Measurements from ENCODE around the gene EIF5B. TPM values are rescaled to one million over a fixed set of nuclear protein-coding genes. Genes with fewer than 3 reads are reported as not detected.
A peak's percentile ranks its signal among the peaks of the same experiment; 100 is the strongest.

The EIF5B gene
- total RNA-seq, 1 experiment from 2014 or later: 78.7 TPM

DNA sequence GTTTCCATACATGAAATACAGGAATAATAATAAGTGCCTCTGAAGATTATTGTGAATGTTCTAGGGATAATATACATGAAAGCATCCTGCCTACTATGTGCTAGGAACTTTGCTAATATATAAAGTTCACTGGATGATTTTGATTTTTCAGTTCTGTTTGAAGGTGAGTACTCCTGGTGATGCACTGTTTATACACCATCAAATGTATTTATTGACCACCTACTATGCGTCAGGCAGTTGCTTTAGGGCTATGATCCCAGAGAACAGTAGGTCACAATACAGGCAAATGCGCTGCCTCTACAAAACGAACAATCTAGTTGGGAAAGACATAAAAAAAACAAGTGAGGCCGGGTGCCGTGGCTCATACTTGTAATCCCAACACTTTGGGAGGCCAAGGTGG lies 11.8 kb upstream of the EIF5B start:
- H3K9me3 ChIP-seq (ENCODE audit: low read depth, low read length, poor library complexity, severe bottlenecking): no peaks in the 10 kb centered on the region
- BruUV-seq (replicated peaks): no TSS peak

DNA sequence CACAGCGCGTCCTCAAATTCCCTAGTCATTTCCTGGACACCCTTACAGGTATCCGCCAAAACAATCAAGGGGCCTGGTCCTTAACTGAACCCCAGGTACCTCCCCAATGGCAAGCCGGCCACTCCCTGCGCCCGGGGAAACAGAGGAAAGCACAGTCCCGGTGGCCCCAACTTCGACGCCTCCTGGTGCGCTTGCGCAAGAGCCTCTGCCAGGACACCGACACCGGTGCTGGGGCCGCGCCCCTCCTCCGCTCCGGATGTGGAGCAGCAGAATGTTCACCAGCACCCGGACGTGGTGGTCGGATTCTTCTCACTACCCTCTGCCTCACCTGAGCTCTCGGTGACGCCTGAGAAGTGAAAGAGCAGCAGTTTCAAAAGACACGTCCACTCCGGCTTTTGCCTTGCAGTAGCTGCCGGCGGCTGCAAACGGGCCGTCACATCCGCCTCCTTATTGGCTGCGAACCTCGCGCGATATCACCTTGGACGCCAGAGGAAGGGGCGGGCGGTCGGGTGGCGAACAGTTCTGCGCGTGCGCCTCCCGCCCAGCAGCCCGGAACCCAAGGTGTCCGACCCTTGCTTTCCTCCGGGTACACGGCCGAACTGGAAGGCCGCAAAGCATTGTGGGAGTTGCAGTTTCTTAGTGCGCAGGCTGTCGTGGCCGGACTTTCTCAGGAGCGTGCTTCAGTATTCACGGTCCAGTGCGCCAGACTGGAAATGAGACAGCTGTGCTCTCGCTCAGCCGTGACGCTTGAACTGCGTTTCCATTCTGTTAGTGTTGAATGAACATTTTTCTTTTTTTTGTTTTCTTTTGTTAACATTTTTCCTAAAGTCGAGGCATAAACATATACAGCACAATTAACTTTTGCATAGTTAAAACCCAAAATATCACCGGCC lies 1.0 kb upstream of the EIF5B start, which contains the start of gene TXNDC9:
TXNDC9 (minus strand) TSS at position 423 of the 893 bp plus-strand sequence. CDS start 3,123 bp downstream, outside the sequence.
- no peaks in the 10 kb centered on the region for H3K4me1 ChIP-seq (ENCODE audit: insufficient read depth, low read length, poor library complexity, severe bottlenecking)
- H3K27ac ChIP-seq (ENCODE audit: low read depth, low read length, poor library complexity, severe bottlenecking): peak within 1 kb of the TSS; percentile 86
- peak; percentile 99 for DNase-seq (ENCODE audit: low spot score)
- BruUV-seq (replicated peaks): TSS peak; percentile 74
- CTCF ChIA-PET: interaction anchor here (1.8 kb wide), 1 partner anchor 154 kb away, joined by 6 read pairs; the partner anchor contains the start of gene REV1
- intact Hi-C loops (cut with micrococcal nuclease; ENCODE audit: unreplicated experiment): loop anchor here (1.0 to 2.0 kb wide), 2 partner anchors 69 to 155 kb away; partner anchors contain the start of genes MITD1 and MRPL30
- no peak for TF ChIP-seq EZH2 (IDR thresholded peaks at IDR 0.05; ENCODE audit: borderline replicate concordance, low read depth, low read length, poor library complexity, severe bottlenecking)
- TF ChIP-seq, protein P1, sequence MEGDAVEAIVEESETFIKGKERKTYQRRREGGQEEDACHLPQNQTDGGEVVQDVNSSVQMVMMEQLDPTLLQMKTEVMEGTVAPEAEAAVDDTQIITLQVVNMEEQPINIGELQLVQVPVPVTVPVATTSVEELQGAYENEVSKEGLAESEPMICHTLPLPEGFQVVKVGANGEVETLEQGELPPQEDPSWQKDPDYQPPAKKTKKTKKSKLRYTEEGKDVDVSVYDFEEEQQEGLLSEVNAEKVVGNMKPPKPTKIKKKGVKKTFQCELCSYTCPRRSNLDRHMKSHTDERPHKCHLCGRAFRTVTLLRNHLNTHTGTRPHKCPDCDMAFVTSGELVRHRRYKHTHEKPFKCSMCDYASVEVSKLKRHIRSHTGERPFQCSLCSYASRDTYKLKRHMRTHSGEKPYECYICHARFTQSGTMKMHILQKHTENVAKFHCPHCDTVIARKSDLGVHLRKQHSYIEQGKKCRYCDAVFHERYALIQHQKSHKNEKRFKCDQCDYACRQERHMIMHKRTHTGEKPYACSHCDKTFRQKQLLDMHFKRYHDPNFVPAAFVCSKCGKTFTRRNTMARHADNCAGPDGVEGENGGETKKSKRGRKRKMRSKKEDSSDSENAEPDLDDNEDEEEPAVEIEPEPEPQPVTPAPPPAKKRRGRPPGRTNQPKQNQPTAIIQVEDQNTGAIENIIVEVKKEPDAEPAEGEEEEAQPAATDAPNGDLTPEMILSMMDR (conservative IDR thresholded peaks at IDR 0.05; ENCODE audit: low read depth, low read length): no peak
- POLR2A ChIA-PET (ENCODE audit: low non-redundant PET): no interaction called here
- no peaks in the 10 kb centered on the region for H3K9me3 ChIP-seq (ENCODE audit: low read depth, low read length, poor library complexity, severe bottlenecking)
- no peaks in the 10 kb centered on the region for H3K27me3 ChIP-seq (replicated peaks; ENCODE audit: insufficient read depth, low read depth, low read length, poor library complexity)
- H3K4me3 ChIP-seq (ENCODE audit: low read depth, low read length, poor library complexity, severe bottlenecking): peak within 1 kb of the TSS; percentile 71
- peaks cover 19% of the 10 kb centered on the region for H3K36me3 ChIP-seq (ENCODE audit: insufficient read depth, low read length, poor library complexity, severe bottlenecking)

More for the DNA sequence above, 11.8 kb upstream of the EIF5B start:
- TF ChIP-seq, protein P1 (conservative IDR thresholded peaks at IDR 0.05; ENCODE audit: low read depth, low read length): no peak
- TF ChIP-seq EZH2 (IDR thresholded peaks at IDR 0.05; ENCODE audit: borderline replicate concordance, low read depth, low read length, poor library complexity, severe bottlenecking): no peak
- ChIA-PET POLR2A (ENCODE audit: low non-redundant PET) (no interaction called here), CTCF (no interaction called here)
- Histone ChIP-seq H3K27me3 (replicated peaks; ENCODE audit: insufficient read depth, low read depth, low read length, poor library complexity) (no peaks in the 10 kb centered on the region), H3K36me3 (ENCODE audit: insufficient read depth, low read length, poor library complexity, severe bottlenecking) (peaks cover 76% of the 10 kb centered on the region), H3K4me3 (ENCODE audit: low read depth, low read length, poor library complexity, severe bottlenecking) (no peak overlapping the region), H3K4me1 (ENCODE audit: insufficient read depth, low read length, poor library complexity, severe bottlenecking) (no peaks in the 10 kb centered on the region), H3K27ac (ENCODE audit: low read depth, low read length, poor library complexity, severe bottlenecking) (no peak overlapping the region)
- intact Hi-C loops (cut with micrococcal nuclease; ENCODE audit: unreplicated experiment): no loop called here
- DNase-seq (ENCODE audit: low spot score): no peak

DNA sequence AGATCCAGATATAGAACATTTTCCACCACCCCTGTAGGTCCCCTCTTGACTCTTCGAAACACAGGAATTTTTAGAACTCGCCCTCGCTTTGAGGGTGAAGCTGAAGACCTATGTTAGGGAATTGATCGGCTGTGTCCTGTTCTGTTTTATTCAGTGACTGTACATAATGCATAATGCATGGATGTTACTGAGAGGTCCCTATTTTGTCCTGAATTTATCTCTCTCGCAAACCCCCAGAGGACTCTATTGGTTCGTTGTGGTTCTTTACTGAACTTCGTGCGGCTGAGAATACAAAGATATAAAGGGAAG lies 431 bp upstream of the EIF5B start:
- H3K9me3 ChIP-seq (ENCODE audit: low read depth, low read length, poor library complexity, severe bottlenecking): no peaks in the 10 kb centered on the region
- peaks cover 13% of the 10 kb centered on the region for H3K36me3 ChIP-seq (ENCODE audit: insufficient read depth, low read length, poor library complexity, severe bottlenecking)
- H3K4me3 ChIP-seq (ENCODE audit: low read depth, low read length, poor library complexity, severe bottlenecking): peak overlapping the region; percentile 71
- H3K4me1 ChIP-seq (ENCODE audit: insufficient read depth, low read length, poor library complexity, severe bottlenecking): no peaks in the 10 kb centered on the region
- peak overlapping the region; percentile 86 for H3K27ac ChIP-seq (ENCODE audit: low read depth, low read length, poor library complexity, severe bottlenecking)
- POLR2A ChIA-PET (ENCODE audit: low non-redundant PET): no interaction called here
- no peak for TF ChIP-seq EZH2 (IDR thresholded peaks at IDR 0.05; ENCODE audit: borderline replicate concordance, low read depth, low read length, poor library complexity, severe bottlenecking)
- TF ChIP-seq, protein P1 (conservative IDR thresholded peaks at IDR 0.05; ENCODE audit: low read depth, low read length): no peak
- intact Hi-C loops (cut with micrococcal nuclease; ENCODE audit: unreplicated experiment): loop anchor here (1.0 to 2.0 kb wide), 3 partner anchors 68 to 155 kb away; partner anchors contain the start of genes MITD1, MRPL30 and REV1
- BruUV-seq (replicated peaks): no TSS peak
- H3K27me3 ChIP-seq (replicated peaks; ENCODE audit: insufficient read depth, low read depth, low read length, poor library complexity): no peaks in the 10 kb centered on the region
- no peak for DNase-seq (ENCODE audit: low spot score)
- CTCF ChIA-PET: interaction anchor here (1.8 kb wide), 1 partner anchor 154 kb away, joined by 6 read pairs; the partner anchor contains the start of gene REV1
